Measurements from ENCODE around the gene VSTM4.

Gene VSTM4

GRCh38 chr10:49133706-49134248, 18.5 kb upstream of the VSTM4 start, which contains the start of gene FAM170B:
Gene FAM170B, minus strand, starts transcription at chr10:49134021. Its CDS starts 103 bp downstream, at chr10:49133918.
- Histone ChIP-seq H3K27me3 (ENCODE audit: control insufficient read depth in 1 of 2, insufficient read depth in 2 of 2, low read length in 2 of 2) (no peaks in the 10 kb centered on the region), H3K9ac (ENCODE audit: low read depth in 1 of 2, low read length in 2 of 2) (no peak within 1 kb of the TSS), H3K4me3 (ENCODE audit: low read depth in 1 of 2, low read length in 2 of 2) (no peak within 1 kb of the TSS), H3K27ac (ENCODE audit: low read depth, low read length) (no peak within 1 kb of the TSS), H3K9me3 (ENCODE audit: control insufficient read depth in 1 of 2, low read length in 2 of 2) (peaks cover 0 to 4% of the 10 kb centered on the region in 2 donors), H3K4me1 (ENCODE audit: control insufficient read depth in 1 of 2, insufficient read depth in 2 of 2, low read length in 2 of 2) (peaks cover 0 to 7% of the 10 kb centered on the region in 2 donors), H3K36me3 (ENCODE audit: control insufficient read depth in 1 of 2, insufficient read depth in 2 of 2, low read length in 2 of 2) (no peaks in the 10 kb centered on the region)

GRCh38 chr10:49132362-49132737, 17.0 kb upstream of the VSTM4 start:
- Histone ChIP-seq H3K27ac (ENCODE audit: low read depth, low read length) (no peak overlapping the region), H3K9ac (ENCODE audit: low read depth in 1 of 2, low read length in 2 of 2) (no peak overlapping the region), H3K9me3 (ENCODE audit: control insufficient read depth in 1 of 2, low read length in 2 of 2) (peaks cover 0 to 4% of the 10 kb centered on the region in 2 donors), H3K27me3 (ENCODE audit: control insufficient read depth in 1 of 2, insufficient read depth in 2 of 2, low read length in 2 of 2) (no peaks in the 10 kb centered on the region), H3K36me3 (ENCODE audit: control insufficient read depth in 1 of 2, insufficient read depth in 2 of 2, low read length in 2 of 2) (no peaks in the 10 kb centered on the region), H3K4me1 (ENCODE audit: control insufficient read depth in 1 of 2, insufficient read depth in 2 of 2, low read length in 2 of 2) (peaks cover 0 to 7% of the 10 kb centered on the region in 2 donors), H3K4me3 (ENCODE audit: low read depth in 1 of 2, low read length in 2 of 2) (no peak overlapping the region)

- no peaks in the 10 kb centered on the region for H3K27me3 ChIP-seq (ENCODE audit: control insufficient read depth in 1 of 2, insufficient read depth in 2 of 2, low read length in 2 of 2)
- H3K4me3 ChIP-seq (ENCODE audit: low read depth in 1 of 2, low read length in 2 of 2): peak overlapping the region in 1 of 2 donors; percentile 2
- no peaks in the 10 kb centered on the region for H3K36me3 ChIP-seq (ENCODE audit: control insufficient read depth in 1 of 2, insufficient read depth in 2 of 2, low read length in 2 of 2)
- peaks cover 0 to 4% of the 10 kb centered on the region in 2 donors for H3K9me3 ChIP-seq (ENCODE audit: control insufficient read depth in 1 of 2, low read length in 2 of 2)
- H3K9ac ChIP-seq (ENCODE audit: low read depth in 1 of 2, low read length in 2 of 2): no peak overlapping the region
- no peak overlapping the region for H3K27ac ChIP-seq (ENCODE audit: low read depth, low read length)
- H3K4me1 ChIP-seq (ENCODE audit: control insufficient read depth in 1 of 2, insufficient read depth in 2 of 2, low read length in 2 of 2): peaks cover 0 to 7% of the 10 kb centered on the region in 2 donors
These were observed 16.4 kb upstream of the VSTM4 start for GRCh38 chr10:49131507-49132361.

GRCh38 chr10:49129376-49129775, 14.1 kb upstream of the VSTM4 start:
- no peak overlapping the region for H3K4me3 ChIP-seq (ENCODE audit: low read depth in 1 of 2, low read length in 2 of 2)
- H3K36me3 ChIP-seq (ENCODE audit: control insufficient read depth in 1 of 2, insufficient read depth in 2 of 2, low read length in 2 of 2): no peaks in the 10 kb centered on the region
- H3K4me1 ChIP-seq (ENCODE audit: control insufficient read depth in 1 of 2, insufficient read depth in 2 of 2, low read length in 2 of 2): no peaks in the 10 kb centered on the region
- no peak overlapping the region for H3K9ac ChIP-seq (ENCODE audit: low read depth in 1 of 2, low read length in 2 of 2)
- H3K9me3 ChIP-seq (ENCODE audit: control insufficient read depth in 1 of 2, low read length in 2 of 2): no peaks in the 10 kb centered on the region
- H3K27me3 ChIP-seq (ENCODE audit: control insufficient read depth in 1 of 2, insufficient read depth in 2 of 2, low read length in 2 of 2): no peaks in the 10 kb centered on the region
- no peak overlapping the region for H3K27ac ChIP-seq (ENCODE audit: low read depth, low read length)

- Histone ChIP-seq H3K4me3 (ENCODE audit: low read depth in 1 of 2, low read length in 2 of 2) (no peak overlapping the region), H3K27ac (ENCODE audit: low read depth, low read length) (no peak overlapping the region), H3K36me3 (ENCODE audit: control insufficient read depth in 1 of 2, insufficient read depth in 2 of 2, low read length in 2 of 2) (no peaks in the 10 kb centered on the region), H3K4me1 (ENCODE audit: control insufficient read depth in 1 of 2, insufficient read depth in 2 of 2, low read length in 2 of 2) (no peaks in the 10 kb centered on the region), H3K9ac (ENCODE audit: low read depth in 1 of 2, low read length in 2 of 2) (no peak overlapping the region), H3K9me3 (ENCODE audit: control insufficient read depth in 1 of 2, low read length in 2 of 2) (no peaks in the 10 kb centered on the region), H3K27me3 (ENCODE audit: control insufficient read depth in 1 of 2, insufficient read depth in 2 of 2, low read length in 2 of 2) (no peaks in the 10 kb centered on the region)
These were observed 13.5 kb upstream of the VSTM4 start for GRCh38 chr10:49128854-49129253.

GRCh38 chr10:49123981-49124950, 8.9 kb upstream of the VSTM4 start:
- Histone ChIP-seq H3K4me1 (ENCODE audit: control insufficient read depth in 1 of 2, insufficient read depth in 2 of 2, low read length in 2 of 2) (no peaks in the 10 kb centered on the region), H3K36me3 (ENCODE audit: control insufficient read depth in 1 of 2, insufficient read depth in 2 of 2, low read length in 2 of 2) (no peaks in the 10 kb centered on the region), H3K27me3 (ENCODE audit: control insufficient read depth in 1 of 2, insufficient read depth in 2 of 2, low read length in 2 of 2) (peaks cover 0 to 5% of the 10 kb centered on the region in 2 donors), H3K9ac (ENCODE audit: low read depth in 1 of 2, low read length in 2 of 2) (no peak overlapping the region), H3K27ac (ENCODE audit: low read depth, low read length) (no peak overlapping the region), H3K9me3 (ENCODE audit: control insufficient read depth in 1 of 2, low read length in 2 of 2) (no peaks in the 10 kb centered on the region), H3K4me3 (ENCODE audit: low read depth in 1 of 2, low read length in 2 of 2) (no peak overlapping the region)

GRCh38 chr10:49120911-49121310, 5.6 kb upstream of the VSTM4 start:
- Histone ChIP-seq H3K4me3 (ENCODE audit: low read depth in 1 of 2, low read length in 2 of 2) (no peak overlapping the region), H3K4me1 (ENCODE audit: control insufficient read depth in 1 of 2, insufficient read depth in 2 of 2, low read length in 2 of 2) (no peaks in the 10 kb centered on the region), H3K27ac (ENCODE audit: low read depth, low read length) (no peak overlapping the region), H3K9ac (ENCODE audit: low read depth in 1 of 2, low read length in 2 of 2) (no peak overlapping the region), H3K36me3 (ENCODE audit: control insufficient read depth in 1 of 2, insufficient read depth in 2 of 2, low read length in 2 of 2) (no peaks in the 10 kb centered on the region), H3K27me3 (ENCODE audit: control insufficient read depth in 1 of 2, insufficient read depth in 2 of 2, low read length in 2 of 2) (peaks cover 5 to 12% of the 10 kb centered on the region in 2 donors), H3K9me3 (ENCODE audit: control insufficient read depth in 1 of 2, low read length in 2 of 2) (no peaks in the 10 kb centered on the region)

GRCh38 chr10:49119746-49120145, 4.4 kb upstream of the VSTM4 start:
- H3K9me3 ChIP-seq (ENCODE audit: control insufficient read depth in 1 of 2, low read length in 2 of 2): no peaks in the 10 kb centered on the region
- H3K27me3 ChIP-seq (ENCODE audit: control insufficient read depth in 1 of 2, insufficient read depth in 2 of 2, low read length in 2 of 2): peaks cover 8 to 15% of the 10 kb centered on the region in 2 donors
- H3K27ac ChIP-seq (ENCODE audit: low read depth, low read length): no peak overlapping the region
- no peaks in the 10 kb centered on the region for H3K36me3 ChIP-seq (ENCODE audit: control insufficient read depth in 1 of 2, insufficient read depth in 2 of 2, low read length in 2 of 2)
- no peak overlapping the region for H3K4me3 ChIP-seq (ENCODE audit: low read depth in 1 of 2, low read length in 2 of 2)
- H3K9ac ChIP-seq (ENCODE audit: low read depth in 1 of 2, low read length in 2 of 2): no peak overlapping the region
- no peaks in the 10 kb centered on the region for H3K4me1 ChIP-seq (ENCODE audit: control insufficient read depth in 1 of 2, insufficient read depth in 2 of 2, low read length in 2 of 2)

- Histone ChIP-seq H3K9ac (ENCODE audit: low read depth in 1 of 2, low read length in 2 of 2) (no peak overlapping the region), H3K9me3 (ENCODE audit: control insufficient read depth in 1 of 2, low read length in 2 of 2) (no peaks in the 10 kb centered on the region), H3K27ac (ENCODE audit: low read depth, low read length) (no peak overlapping the region), H3K36me3 (ENCODE audit: control insufficient read depth in 1 of 2, insufficient read depth in 2 of 2, low read length in 2 of 2) (no peaks in the 10 kb centered on the region), H3K4me1 (ENCODE audit: control insufficient read depth in 1 of 2, insufficient read depth in 2 of 2, low read length in 2 of 2) (no peaks in the 10 kb centered on the region), H3K27me3 (ENCODE audit: control insufficient read depth in 1 of 2, insufficient read depth in 2 of 2, low read length in 2 of 2) (peaks cover 9 to 22% of the 10 kb centered on the region in 2 donors), H3K4me3 (ENCODE audit: low read depth in 1 of 2, low read length in 2 of 2) (no peak overlapping the region)
These were observed 3.2 kb upstream of the VSTM4 start for GRCh38 chr10:49118430-49119074.
